HG03469 (cell line): ENCODE measurements around the gene CCND3.
"Not testable (repeated sequence)": the region's sequence is repeated elsewhere in the genome, so short reads cannot be mapped to it uniquely, and the experiment has no call there.

Experiments
- ATAC-seq: cut with Tn5 transposase; IDR thresholded peaks from one replicate; pipeline ENCODE4 v1.9.1; 2021; ENCODE audit warnings: mild to moderate bottlenecking, moderate library complexity, moderate number of reproducible peaks; ENCODE audit not compliant: unreplicated experiment

Gene CCND3

DNA sequence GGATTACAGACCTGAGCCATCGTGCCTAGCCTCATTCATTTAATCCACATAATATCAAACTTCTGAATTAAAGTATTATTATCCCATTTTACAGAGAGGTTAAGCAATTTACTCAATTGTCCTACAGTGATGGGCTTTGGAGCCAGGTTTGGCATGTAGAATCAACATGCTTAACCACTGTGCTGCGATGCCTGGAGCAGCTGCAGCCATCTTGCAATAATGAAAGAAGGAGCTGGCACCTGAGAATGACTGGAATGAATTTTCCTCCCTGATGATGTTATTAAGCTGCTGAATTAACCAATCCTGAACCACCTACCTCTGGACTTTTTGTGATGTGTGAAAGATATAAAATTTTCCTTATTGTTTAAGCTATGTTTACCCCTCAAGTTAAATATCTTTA lies 13.1 kb upstream of the CCND3 start:
- ATAC-seq, result no peak

GRCh38 chr6:41947581-41948220 lies 6.1 kb upstream of the CCND3 start:
- ATAC-seq, result no peak

DNA sequence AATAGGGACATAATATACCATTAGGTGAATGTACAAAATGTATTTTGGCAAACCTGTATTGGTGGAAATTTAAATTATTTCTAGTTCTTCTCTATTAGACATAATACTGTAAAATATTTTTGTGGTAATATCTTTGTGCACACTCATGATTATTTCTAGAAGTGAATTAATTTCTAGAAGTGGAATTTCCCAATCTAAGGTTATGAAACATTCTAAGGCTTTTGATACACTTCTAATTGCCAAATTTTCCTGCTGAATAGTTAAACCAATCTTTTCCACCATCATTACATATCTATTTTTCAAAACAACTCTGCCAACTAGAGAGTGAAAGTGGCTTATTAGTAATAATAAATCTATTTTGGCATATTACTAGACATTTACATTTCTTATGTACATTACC lies 1.8 kb upstream of the CCND3 start:
- no peak for ATAC-seq

DNA sequence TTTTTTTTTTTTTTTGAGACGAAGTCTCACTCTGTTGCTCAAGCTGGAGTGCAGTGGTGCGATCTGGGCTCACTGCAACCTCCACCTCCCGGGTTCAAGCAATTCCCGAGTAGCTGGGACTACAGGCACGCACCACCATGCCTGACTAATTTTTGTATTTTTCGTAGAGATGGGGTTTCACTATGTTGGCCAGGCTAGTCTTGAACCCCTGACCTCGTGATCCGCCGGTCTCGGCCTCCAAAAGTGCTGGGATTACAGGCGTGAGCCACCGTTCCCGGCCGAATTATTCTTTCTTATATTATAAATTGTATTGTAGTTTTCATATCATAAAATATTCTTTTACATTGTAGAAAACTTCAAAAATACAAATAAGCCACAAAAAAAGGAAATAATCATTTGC lies 1.3 kb upstream of the CCND3 start:
- ATAC-seq, result not testable (repeated sequence)

DNA sequence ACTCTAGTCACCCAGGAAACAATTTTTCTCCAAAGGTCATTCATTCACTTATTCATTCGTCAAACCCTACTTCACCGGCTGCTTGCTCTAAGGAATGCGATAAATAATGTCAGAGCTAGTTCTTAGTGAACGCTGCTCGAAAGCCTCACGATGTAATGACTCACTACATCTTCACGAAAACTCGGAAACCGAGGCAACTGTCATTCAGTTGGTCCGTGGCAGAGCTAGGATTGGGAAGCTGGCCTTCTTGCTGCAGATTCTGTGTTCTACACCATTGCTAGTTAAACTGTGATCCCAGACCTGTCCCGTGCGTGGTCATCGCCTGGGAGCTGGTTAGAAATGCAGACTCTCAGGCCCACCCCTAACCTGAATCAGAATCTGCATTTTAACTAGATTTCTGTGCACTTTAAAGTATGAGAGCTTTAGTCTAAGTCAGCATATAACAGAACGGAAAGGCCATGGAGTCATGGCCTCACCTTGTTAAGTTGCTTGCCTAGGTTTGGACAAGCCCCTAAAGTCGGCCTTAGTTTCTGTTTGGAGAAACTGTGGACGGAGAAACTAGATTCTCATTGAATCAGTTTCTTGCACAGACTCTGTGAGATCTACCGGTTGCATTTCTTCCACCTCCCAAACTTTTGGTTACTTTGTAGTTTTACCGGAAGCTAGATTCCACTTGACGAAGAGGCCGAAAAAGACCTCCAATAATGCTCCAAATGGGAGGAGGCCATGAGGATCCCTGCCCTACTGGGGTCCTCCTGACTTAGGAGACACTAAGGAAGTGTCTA lies 651 bp upstream of the CCND3 start:
- ATAC-seq, result peak; percentile 8

GRCh38 chr6:41940759-41941279 lies 789 bp downstream of the CCND3 start:
- ATAC-seq, result no peak

DNA sequence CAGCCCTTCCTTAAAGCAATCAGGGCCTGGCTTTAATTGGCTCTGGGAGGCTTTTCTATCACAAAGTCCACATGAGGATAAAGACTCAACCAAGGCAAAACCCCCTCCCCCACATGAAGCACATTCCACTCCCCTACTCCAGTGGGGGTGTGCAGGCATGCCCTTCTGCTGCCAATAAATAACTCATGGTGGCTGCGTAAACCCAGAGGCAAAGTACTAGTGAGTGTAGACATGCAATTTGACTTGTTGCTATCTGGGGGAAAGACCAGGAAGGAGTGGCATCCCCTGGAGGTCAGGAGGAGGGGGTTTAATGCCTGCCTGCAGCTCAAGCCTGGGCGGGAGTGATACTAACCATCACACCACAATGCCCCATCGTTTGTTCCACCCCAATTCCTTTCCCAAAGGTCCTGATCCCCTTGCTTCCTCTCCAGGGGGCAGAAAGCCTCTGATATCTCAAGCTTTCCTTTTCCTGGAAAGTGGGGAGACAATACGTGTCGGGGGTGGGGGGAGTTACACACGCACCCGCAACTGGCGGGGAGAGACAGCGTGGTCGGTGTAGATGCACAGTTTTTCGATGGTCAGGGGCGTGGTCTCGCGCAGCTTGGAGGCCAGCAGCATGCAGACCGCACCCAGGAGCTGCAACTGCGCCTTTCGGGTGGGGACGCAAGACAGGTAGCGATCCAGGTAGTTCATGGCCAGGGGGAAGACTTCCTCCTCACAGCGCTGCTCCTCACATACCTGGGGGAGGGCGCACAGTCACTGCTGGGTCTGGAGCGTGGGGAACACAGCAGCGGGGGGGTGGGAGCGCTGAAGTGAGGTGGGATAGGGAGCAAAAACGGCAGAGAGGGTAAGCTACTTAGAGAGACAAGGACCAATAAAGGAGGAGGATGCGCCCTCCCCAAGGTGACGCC lies 1.5 kb downstream of the CCND3 start:
- no peak for ATAC-seq

DNA sequence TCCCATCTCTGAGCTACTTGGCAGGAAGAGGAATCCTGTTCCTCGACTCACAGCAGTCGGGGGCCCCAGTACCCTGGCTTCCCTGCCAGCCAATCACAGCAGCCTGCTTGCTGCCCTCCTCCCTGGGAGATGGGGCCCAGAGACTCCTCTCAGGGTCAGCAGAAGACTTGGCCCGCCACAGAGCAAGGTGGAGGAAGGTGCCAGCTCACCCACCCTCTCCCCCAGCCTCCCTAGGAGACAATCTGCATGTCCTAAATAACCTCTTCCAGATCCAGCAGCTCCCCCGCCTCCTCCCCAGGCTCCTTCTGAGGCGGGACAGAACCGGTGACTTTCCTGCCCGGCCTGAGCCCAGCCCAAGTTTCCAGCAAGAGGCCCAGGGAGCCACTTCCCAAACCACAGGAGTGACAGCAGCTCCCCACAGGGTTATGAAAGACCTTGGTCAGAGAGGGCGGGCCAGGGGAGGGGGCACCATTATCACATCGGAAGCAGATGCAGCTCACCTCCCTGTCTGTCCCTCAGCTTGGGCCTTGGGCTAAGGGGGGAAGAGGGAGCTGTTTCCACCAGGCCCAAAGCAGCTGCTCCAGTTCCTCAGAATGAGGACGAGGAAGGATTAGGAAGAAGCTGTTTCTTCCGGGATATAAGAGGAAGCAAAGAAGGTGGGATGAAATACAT lies 2.3 kb downstream of the CCND3 start:
- ATAC-seq, result no peak

GRCh38 chr6:41938590-41939175 lies 2.9 kb downstream of the CCND3 start:
- ATAC-seq, result no peak

GRCh38 chr6:41937861-41938574 lies 3.6 kb downstream of the CCND3 start:
- ATAC-seq, result no peak

DNA sequence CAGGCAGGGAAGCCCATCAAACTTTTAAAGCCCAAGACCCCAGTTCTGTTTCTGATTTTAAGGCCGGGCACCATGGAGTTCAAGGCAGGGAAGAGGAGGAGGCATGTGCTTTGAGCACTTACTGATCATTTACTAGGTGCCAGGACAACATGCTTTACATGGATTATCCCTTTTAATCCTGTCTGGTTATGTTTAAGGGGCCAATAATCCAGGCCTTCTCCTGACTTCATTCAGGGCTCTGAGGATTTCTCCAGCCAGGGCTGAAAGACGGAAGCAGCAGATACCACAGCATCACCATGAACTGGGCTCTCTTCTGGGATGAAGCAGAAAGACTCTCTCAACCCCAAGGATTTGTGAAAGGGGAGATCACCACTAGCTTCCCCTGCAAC lies 4.1 kb downstream of the CCND3 start:
- ATAC-seq, result no peak

- no peak for ATAC-seq
These were observed 5.4 kb downstream of the CCND3 start for GRCh38 chr6:41936073-41936837.

DNA sequence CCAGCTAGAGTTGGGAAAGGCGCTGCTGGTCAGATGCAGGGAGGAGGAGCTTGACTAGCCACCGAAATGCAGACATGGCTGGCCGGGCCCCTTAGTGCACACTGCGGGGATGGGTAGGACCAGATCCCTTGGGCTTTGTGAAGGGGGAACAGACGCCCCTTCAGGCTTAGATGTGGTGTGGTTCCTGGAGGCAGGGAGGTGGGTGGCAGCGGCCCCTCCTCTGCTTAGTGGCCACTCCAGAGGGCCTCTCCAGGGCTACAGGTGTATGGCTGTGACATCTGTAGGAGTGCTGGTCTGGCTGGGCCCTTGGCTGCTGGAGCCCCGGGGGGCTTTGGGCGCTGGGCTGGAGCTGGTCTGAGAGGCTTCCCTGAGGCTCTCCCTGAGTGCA lies 5.9 kb downstream of the CCND3 start:
- no peak for ATAC-seq

DNA sequence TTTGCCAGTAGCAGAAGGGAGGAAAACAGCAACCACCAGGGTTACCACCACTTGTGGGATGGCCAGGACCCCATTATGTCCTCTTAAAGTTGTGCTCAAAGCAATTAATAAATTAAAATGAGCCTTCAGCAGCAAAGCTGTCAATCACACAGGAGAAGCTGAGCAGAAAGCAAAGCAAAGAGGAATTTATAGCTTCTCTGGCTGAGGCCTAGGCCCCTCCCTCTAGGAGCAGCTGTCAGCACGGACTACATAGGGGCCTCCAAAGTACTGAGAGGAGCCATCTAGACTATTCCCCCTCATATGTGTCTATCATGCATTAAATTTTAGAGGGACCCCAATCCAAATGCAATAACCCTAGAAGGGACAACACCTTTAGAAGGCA lies 6.4 kb downstream of the CCND3 start:
- ATAC-seq, result no peak

DNA sequence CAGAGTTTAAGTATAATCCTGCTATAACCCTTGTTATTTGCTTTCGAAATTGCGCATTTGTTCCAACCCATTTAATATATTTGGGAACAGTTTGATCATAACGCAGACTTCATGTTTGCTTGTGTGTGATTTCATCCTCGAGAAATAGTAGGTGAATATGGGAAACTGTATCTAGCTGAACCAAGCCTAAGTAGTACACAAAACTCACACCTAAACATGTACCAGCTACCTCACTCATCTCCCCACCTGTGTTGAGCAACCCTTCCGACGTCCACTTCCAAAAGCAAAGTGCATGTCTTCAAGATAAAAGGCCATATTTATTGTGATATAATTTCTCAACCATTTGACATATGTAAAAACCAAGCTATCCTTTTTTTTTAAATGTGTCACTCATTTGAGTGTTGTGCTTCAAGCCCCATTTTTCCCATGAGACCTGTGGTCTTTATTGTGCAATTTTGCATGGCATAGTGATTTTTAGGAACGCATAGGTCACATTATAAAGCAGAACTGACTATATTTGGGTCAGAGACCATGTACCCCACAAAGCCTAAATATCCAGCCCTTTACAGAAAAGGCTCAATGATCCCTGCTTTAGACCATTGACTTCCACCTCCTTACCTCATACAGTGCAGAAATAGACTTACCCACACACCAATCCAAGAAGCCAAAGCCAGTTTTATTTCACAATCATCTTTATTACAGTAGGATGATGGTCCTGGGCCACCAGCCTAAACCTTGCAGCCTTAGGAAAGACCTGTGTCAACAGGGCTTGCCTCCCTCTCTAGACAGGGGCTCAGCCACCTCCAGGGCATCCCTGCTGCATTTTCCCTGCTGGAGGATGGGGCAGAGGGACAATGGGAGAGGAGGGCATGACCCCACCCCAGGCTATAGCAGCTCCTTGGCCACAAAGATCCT lies 7.1 kb downstream of the CCND3 start:
- no peak for ATAC-seq

- ATAC-seq, result no peak
These were observed 9.2 kb downstream of the CCND3 start for GRCh38 chr6:41932378-41932777.

- ATAC-seq, result no peak
These were observed 9.8 kb downstream of the CCND3 start for GRCh38 chr6:41931792-41932191.

- no peak for ATAC-seq
These were observed 11.7 kb downstream of the CCND3 start for GRCh38 chr6:41929924-41930323.
